Thyroid gland (tissue), 4 donors: ENCODE results near the gene TNFSF4.

Experiments
- POLR2A ChIP-seq, 2 donors: fragments of 450-650 bp; IDR thresholded peaks; one replicate each; pipeline ENCODE4 v1.6.1; 2017; ENCODE audit warnings: antibody characterized with exemption in 2 of 2, mild to moderate bottlenecking in 2 of 2, moderate library complexity in 1 of 2
- TF ChIP-seq, protein P1 (sequence below), 6 experiments: fragments of 200-600 bp in 3 of 6; fragments of 450-650 bp in 3 of 6; sonication (generic) in 3 of 6; IDR thresholded peaks; one replicate each; pipeline ENCODE4 v1.5.1; 2016 to 2019; ENCODE audit warnings: antibody characterized with exemption in 6 of 6, mild to moderate bottlenecking in 2 of 6, inconsistent platforms in 1 of 6, moderate library complexity in 1 of 6

DNA sequence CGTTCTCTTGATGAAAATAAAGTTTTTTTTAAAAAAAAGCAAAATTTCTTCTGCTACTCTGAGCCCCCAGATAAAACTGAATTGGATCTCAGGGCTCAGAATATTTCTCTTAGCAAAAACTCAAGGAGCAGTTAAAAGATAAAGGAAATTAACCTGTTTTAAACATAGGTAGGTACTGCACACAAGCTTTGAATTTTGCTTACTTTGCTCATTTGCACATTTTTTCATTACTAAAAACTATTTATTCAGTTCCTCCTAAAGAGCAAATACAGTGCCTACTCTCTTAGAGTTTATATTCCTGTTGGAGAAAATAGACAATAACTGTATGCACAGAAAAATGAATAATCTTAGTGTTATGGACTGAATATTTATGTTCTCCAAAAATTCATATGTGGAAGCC, 13.0 kb upstream of the TNFSF4 start:
- no peak for TF ChIP-seq POLR2A (IDR thresholded peaks at IDR 0.05)
- TF ChIP-seq, protein P1, sequence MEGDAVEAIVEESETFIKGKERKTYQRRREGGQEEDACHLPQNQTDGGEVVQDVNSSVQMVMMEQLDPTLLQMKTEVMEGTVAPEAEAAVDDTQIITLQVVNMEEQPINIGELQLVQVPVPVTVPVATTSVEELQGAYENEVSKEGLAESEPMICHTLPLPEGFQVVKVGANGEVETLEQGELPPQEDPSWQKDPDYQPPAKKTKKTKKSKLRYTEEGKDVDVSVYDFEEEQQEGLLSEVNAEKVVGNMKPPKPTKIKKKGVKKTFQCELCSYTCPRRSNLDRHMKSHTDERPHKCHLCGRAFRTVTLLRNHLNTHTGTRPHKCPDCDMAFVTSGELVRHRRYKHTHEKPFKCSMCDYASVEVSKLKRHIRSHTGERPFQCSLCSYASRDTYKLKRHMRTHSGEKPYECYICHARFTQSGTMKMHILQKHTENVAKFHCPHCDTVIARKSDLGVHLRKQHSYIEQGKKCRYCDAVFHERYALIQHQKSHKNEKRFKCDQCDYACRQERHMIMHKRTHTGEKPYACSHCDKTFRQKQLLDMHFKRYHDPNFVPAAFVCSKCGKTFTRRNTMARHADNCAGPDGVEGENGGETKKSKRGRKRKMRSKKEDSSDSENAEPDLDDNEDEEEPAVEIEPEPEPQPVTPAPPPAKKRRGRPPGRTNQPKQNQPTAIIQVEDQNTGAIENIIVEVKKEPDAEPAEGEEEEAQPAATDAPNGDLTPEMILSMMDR (IDR thresholded peaks at IDR 0.05): no peak
